GM12891 (cell line): ENCODE data around the gene NCBP2. TPM values are rescaled to one million over a fixed set of nuclear protein-coding genes. Genes with fewer than 3 reads are reported as not detected.

Experiments used
- DNase-seq: peaks from one replicate; pipeline ENCODE4 v3.0.0; 2011; ENCODE audit warnings: low spot score; ENCODE audit not compliant: insufficient read length
- FAIRE-seq: peaks from 2 replicates; lab custom pipeline; 2011; peaks lifted over from hg19 to GRCh38; lab: Jason Lieb, UNC
- PAX5 ChIP-seq: IDR thresholded peaks from 2 replicates; pipeline ENCODE4 v1.6.1; 2011; ENCODE audit warnings: low read length, moderate library complexity, mild to moderate bottlenecking; ENCODE audit not compliant: insufficient read depth, severe bottlenecking
- POLR2A ChIP-seq: IDR thresholded peaks from 2 replicates; pipeline ENCODE4 v1.6.1; 2011; ENCODE audit warnings: low read depth, low read length, control low read depth
- POLR2AphosphoS5 ChIP-seq: IDR thresholded peaks from 2 replicates; pipeline ENCODE4 v1.6.1; 2011; ENCODE audit warnings: low read depth, low read length, control low read depth
- POU2F2 ChIP-seq: IDR thresholded peaks from 2 replicates; pipeline ENCODE4 v1.6.1; 2011; ENCODE audit warnings: low read depth, mild to moderate bottlenecking, control low read depth, low read length, moderate library complexity
- SPI1 ChIP-seq: IDR thresholded peaks from 2 replicates; pipeline ENCODE4 v1.6.1; 2011; ENCODE audit warnings: low read depth, low read length, control low read depth
- TAF1 ChIP-seq: IDR thresholded peaks from 2 replicates; pipeline ENCODE4 v1.6.1; 2011; ENCODE audit warnings: low read depth, low read length, control low read depth
- polyA plus RNA-seq: library from polyadenylated mRNA; unstranded; fragments of >200 nt; gene quantifications from one replicate; pipeline ENCODE4 v1.2.1, GENCODE V29; 2012; ENCODE audit warnings: low read depth, missing spikeins, inconsistent platforms; ENCODE audit not compliant: missing spikeins

The NCBP2 gene
- 83.3 TPM for polyA plus RNA-seq

- peak; percentile 92 for DNase-seq
Observed at GRCh38 chr3:196942226-196942914, at the start of gene NCBP2. Gene NCBP2 (minus strand): TSS chr3:196942528. CDS start chr3:196942503, 25 bp downstream.

GRCh38 chr3:196991581-196992460 is 49.5 kb upstream of the NCBP2 start:
- DNase-seq (no peak), FAIRE-seq (no peak)
- TF ChIP-seq TAF1 (no peak), POLR2AphosphoS5 (no peak)

More at GRCh38 chr3:196942226-196942914, at the start of gene NCBP2:
- peak; percentile 96 for FAIRE-seq
- peak; percentile 97 for TF ChIP-seq POLR2AphosphoS5
- peak; percentile 95 for TF ChIP-seq POLR2A
- peak; percentile 94 for TF ChIP-seq TAF1
- TF ChIP-seq PAX5: peak; percentile 75
- peak; percentile 45; the same call in 1 of the 2 replicates for TF ChIP-seq SPI1
- TF ChIP-seq POU2F2: peak; percentile 82

- DNase-seq (no peak), FAIRE-seq (no peak)
- TF ChIP-seq PAX5: no peak
- no peak for TF ChIP-seq SPI1
- no peak for TF ChIP-seq POU2F2
- TF ChIP-seq TAF1: no peak
- no peak for TF ChIP-seq POLR2AphosphoS5
- TF ChIP-seq POLR2A: no peak
Observed at GRCh38 chr3:196990601-196991007, 48.3 kb upstream of the NCBP2 start.

GRCh38 chr3:196989721-196990262 is 47.5 kb upstream of the NCBP2 start:
- no peak for TF ChIP-seq PAX5
- TF ChIP-seq POLR2A: no peak
- TF ChIP-seq POLR2AphosphoS5: no peak
- FAIRE-seq: no peak
- DNase-seq: no peak

GRCh38 chr3:196988241-196989029 is 46.1 kb upstream of the NCBP2 start:
- no peak for DNase-seq
- FAIRE-seq: no peak
- TF ChIP-seq SPI1 (no peak), TAF1 (no peak), POU2F2 (no peak)

- TF ChIP-seq PAX5 (no peak), POLR2AphosphoS5 (no peak), SPI1 (no peak), TAF1 (no peak), POU2F2 (no peak), POLR2A (no peak)
- FAIRE-seq: no peak
Observed at GRCh38 chr3:196987022-196987421, 44.7 kb upstream of the NCBP2 start.

GRCh38 chr3:196985954-196986885 is 43.9 kb upstream of the NCBP2 start:
- TF ChIP-seq POLR2A: no peak
- no peak for TF ChIP-seq POU2F2
- DNase-seq (no peak), FAIRE-seq (no peak)

More at GRCh38 chr3:196987022-196987421, 44.7 kb upstream of the NCBP2 start:
- DNase-seq: no peak

- TF ChIP-seq PAX5 (no peak), POLR2AphosphoS5 (no peak), SPI1 (no peak), POLR2A (no peak), TAF1 (no peak), POU2F2 (no peak)
- DNase-seq: no peak
- FAIRE-seq: no peak
Observed at GRCh38 chr3:196985298-196985697, 43.0 kb upstream of the NCBP2 start.
